GM18858 (cell line): ENCODE data around the gene DLG2.

Experiments
- ATAC-seq: cut with Tn5 transposase; IDR thresholded peaks from one replicate; pipeline ENCODE4 v1.9.1; 2021; ENCODE audit not compliant: unreplicated experiment

Gene DLG2

DNA sequence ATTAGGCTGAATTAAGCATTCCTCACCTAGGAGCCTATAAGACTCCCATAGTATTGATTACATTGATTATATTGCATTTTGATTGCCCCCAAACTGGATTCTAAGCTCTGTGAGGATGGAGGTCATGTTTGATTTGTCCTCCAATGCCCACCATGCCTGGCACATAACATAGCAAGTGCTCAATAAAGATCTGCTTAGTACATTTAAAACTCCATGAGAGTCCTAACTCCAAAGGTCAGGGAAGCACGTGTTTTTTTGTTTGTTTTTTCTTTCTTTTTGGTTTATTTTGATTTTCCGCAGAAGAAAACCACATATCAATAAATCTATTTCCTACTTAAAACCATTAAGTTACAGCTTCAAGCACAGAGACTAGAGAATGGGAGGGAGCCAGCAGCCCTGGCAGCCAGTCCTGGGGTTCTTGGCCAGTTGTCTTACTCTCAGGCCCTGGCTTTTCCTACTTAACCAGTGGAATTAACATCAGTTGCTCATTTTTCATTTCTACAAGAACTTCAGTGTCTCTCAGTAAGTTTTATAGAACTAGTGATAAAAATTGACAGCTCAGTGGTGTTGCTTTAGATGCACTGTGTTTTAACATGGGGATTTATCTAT is 1911.1 kb downstream of the DLG2 start:
- ATAC-seq, result no peak

DNA sequence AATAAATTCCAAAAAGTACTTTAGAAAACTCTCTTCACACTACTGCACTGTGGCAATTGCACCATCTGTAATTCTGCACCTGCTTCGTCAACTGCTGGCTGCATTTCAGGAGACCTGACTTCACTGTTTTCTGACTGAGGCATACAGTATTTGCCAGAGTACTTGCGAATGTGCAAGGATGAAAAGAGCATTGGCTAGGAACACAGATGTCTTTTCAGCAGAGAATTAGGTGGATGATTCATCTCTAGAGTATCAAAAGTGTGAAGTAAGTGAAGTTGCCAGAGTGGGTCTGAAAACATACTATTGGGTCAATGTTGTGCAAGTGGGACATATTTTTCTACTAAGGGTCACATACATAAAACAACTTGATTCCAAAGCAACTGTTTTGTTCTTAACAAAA is 1913.4 kb downstream of the DLG2 start:
- no peak for ATAC-seq

DNA sequence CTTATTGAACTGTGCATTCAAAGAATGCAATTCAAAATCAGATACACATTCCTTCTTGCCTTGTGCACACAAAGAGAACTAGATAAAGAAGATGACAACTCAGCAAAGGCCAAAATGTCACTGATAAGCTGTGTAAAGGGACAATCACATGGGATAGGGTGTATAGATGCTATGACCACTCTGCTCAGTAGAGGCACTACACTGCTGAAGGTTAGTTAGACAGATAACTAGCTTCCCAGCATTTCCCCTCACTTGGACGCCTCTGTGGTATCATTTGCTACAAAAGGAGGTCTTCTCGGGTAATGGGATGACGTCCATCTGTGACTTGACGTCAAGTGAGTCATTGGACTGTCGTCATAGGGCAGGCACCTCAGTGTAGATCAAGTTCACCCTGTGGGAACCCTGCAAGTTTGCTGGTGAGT is 1916.0 kb downstream of the DLG2 start:
- ATAC-seq, result no peak

DNA sequence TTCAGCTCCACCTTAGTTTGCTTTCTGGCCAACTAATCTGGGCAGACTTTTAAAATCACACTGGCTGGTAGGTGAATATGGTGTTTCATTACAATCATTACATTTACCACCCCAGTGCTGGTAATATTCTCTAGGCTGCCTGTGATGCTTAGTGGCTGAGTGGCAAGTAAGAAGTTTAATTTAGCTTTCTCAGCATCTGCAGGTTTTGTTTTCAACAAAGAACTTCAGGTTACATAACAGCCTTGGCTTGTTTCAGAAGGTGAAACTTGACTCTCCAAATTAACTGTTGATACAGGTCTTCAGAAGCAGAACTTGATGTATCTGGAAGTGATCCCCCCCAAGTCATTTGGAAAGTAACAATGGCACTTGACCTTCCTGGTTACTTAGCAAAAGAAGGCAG is 1917.7 kb downstream of the DLG2 start:
- no peak for ATAC-seq

DNA sequence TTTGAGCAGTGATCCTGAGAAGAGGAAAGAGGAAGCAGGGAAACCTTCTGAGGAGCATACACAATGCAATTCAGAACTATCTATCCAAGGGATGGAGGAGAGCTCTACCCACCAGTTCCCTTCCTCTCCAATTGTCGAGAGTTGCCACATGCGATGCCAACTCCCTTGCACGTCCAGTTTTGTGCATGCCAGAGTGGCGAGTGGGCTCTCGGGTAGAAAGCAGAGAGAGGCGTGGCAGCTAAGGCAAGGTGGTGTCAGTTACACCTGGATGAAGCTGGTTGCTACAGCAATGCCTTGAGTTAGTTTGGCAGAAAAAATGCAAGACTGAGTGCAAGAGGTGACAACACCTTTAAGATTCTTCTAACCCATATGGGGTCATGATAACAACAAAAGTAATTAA is 1920.6 kb downstream of the DLG2 start:
- no peak for ATAC-seq

DNA sequence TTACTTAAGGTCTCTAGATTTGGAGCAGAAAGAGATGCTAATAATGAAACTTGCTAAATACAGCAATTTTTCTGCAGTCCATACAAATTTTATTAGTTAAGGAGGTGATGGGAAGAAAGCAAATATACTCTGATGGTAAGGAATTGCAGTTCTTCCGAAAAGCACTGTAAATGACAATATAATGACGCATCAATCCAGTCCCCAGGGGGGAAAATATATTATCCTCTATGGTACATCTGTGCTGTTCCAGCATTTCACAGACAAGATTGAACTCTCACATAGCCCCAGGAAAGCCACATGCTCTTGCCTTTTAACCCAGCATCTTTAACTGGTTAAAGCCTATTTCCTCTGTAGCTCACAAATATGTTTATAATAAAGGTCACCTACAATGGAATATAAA is 1924.3 kb downstream of the DLG2 start:
- ATAC-seq, result no peak

DNA sequence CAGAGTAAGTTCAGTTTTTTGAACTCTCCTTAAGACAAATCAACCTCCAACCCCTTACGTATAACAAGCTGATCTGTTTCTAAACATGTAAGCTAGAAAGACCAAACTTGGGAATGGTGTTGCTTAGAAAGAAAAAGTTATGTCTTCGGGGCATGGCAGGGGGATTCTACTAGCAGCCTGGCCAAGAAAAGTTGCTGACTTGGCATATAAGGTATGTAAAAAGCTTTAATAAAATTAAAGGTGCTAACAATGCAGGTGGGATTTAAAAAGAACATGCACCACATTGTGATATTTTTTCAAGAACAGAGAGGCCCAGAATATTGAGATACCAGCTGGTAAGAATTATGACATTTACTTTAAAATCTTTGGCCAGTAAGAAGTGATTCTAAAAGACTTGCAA is 1929.6 kb downstream of the DLG2 start:
- ATAC-seq, result no peak

DNA sequence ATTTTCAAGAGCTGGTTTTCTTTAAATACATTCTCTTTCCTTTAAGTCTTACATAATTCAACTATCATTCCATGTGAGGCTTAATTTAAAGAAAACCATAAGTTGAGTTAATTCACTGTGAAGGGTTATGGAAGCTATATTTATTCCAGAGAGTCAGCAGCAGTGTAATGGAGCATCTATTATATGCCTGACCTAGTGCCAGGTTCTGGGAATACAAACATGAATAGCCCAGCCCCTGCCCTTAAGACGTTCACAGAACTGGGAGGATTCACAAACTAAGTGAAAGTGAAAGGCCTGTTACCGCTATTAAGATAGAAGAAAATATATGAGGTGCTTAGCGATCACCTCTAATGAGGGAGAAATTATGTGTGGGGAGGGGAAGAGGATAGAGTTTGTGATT is 1932.1 kb downstream of the DLG2 start:
- ATAC-seq, result no peak

DNA sequence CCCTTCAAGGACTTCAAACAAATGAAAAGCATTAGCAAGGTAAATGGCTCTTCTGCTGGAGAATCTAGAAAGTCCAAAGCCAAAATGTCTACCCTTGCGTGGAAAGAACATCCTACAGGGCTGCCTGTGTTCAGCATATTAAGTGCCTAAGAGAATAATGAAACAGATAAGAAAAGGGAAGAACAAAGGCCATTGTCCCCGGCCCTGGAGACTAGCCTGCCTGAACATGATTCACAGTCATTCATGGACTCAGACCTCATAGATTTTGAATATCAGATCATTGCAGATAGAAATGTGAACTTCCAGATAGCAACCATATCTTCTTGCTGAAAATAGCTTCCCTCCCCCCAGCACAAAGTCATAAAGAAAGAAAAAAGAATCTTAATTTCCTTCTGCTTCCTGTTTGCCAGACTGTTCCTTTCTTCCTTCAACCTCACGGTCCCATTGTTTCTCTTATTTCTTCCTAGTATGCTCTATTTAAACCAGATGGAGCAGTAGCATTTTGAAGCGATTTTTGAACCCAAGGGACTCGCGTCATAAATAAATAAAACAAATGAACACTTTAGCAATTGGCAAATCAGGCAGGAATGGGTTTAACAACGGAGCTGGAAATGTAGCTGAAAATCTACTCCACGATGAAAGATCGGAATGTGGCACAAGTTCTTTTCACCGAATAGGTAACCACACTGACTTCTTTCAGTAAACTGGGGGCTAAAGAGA is 1932.8 kb downstream of the DLG2 start:
- no peak for ATAC-seq

DNA sequence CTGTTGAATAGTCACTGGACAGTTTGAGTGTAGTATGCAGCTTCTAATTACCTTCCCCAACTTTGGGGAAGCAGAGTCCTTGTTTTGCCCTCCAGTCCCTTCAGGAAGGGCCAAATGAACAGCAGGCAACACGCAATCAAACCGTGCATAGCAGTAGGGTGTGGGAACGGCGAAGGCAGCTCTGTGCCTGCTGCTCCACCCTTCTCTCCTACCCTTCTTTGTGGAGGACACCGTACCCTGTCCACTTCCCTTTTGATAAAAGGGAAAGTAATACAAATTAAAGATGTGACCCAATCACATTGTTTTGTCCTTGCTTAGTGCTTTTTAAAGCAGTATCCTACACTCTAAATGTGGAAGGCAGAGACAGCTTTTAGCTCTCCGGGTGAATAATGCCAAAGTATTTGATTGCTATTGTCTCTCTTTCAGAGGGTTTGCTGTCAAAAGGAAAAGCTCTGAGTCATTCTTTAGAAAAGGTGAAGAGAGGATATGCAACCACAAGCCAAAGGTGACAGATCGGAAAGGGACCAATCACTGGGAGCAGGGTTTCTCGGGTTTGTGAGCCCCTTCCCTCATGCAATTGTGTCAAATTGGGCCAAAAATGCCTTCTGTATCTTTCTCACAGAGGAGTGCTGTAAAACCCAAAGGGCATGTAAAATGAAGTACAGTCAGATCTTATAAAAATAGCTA is 1933.7 kb downstream of the DLG2 start:
- no peak for ATAC-seq

DNA sequence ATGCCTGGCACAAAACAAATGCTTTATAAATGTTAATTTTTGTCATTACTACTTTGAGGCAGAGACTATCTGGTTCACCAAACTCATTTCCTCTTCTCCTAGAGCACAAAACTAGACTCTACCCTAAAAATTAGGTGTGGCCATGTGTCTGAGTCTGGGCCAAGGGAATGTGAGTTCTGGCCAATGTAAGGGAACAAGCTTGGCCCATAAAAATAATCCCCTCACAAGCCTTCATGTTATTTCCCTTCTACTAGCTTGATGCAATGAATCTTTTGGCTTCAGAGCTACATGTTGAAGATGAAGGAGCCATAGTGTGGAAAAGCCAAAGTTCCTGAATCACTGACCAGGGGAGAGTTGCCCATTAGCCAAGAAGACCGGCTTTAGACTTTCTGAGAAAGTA is 1934.5 kb downstream of the DLG2 start:
- no peak for ATAC-seq

DNA sequence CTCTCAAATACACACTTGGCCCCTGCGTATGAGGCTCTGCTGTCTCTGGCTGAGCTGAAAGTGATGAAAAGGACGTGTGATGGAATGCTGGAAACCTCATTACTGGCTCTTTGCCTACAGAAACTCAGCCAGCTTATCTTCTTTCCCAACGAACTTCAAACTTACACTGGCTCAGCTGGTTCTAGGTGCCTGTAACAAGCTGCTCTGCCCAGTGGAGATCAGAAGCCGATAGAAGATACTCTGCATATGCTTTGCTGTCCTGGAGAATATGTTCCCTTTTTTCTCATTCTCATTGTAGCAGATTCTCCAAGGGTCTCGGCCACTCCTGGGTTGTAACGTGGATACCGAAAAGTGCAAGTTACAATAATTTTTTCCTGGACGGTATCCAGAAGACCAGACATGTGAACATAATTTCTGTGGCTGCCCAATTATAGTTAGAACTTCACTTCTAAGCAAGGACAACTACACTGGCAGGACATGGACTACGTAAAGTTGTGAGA is 1935.6 kb downstream of the DLG2 start:
- no peak for ATAC-seq

DNA sequence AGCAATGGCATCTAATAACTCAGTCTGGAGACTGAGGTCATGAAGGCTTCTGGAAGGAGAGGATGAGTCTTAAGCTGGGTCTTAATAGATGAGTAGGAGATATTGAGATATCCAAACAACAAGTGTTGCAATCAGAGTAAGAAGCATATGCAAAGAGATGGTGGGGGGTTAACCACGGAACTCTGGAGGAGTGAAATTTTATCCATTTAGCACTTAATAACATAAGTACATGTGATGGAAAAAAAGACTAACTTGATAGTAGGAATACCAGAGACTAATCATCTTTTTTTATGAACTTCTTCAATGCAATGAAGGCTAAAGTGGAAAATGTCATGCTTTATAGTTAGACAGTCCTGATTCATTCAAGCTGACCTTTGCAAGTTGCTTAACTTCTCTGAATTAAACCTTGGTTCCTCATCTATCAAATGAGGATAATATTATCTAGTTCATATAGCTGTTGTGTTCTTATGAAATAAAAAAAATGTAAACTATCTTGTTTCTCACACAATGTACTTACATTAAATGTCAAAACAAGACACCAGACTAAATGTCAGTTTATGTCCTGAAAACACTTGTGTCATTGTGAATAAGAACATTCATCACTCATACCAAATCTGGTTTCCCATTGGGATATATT is 1937.9 kb downstream of the DLG2 start:
- no peak for ATAC-seq

DNA sequence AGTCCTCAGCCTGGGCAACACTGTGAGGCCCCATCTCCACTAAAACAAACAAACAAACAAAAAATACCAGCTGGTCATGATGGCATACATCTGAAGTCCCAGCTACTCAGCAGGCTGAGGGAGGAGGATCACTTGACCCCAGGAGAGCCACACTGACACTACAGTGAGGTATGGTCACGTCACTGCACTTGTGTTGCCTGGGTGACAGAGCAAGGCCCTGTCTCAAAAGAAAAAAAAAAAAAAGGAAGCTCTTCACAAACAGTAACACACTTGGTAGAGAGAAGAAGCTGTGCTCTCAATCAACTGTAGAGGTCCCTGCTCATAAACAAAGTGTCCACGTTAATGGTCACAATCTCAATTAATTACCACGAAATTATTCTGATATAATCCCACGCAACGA is 1939.4 kb downstream of the DLG2 start:
- ATAC-seq, result no peak

DNA sequence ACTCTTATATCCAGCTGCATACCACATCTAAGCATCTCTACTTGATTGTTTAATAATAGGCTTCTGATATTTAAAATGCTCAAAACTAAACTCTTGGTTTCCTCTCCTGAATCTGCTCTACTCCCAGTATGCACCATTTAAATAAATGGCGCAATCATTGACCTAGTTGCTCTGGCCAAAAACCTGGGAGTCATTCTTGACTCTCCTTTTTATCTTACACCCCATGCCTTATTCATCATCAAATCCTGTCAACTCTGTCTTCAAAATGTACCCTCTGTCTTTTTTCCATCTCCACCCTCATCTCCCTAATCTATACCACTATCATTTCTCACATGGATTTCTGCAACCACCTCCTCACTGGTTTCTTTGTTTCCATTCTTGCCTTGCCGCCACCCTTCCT is 1941.4 kb downstream of the DLG2 start:
- no peak for ATAC-seq

DNA sequence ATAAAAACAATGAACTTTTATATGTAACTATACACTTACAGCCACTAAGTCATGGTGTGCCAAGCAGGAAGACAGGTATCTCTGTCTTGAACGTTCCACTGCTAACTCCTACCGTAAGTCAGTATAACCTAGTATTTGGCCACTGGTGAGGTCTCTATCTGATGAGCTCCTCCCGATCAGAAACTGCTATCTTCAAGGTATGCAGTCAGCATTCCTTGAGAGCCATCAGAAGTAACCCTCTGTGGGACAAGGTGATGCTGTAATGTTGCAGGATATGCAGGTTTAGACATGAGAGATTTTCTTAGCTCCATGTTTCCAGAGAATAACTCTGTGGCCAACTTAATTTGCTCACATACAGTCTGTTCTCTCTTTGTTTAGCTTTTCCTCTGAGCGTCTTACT is 1943.1 kb downstream of the DLG2 start:
- no peak for ATAC-seq

DNA sequence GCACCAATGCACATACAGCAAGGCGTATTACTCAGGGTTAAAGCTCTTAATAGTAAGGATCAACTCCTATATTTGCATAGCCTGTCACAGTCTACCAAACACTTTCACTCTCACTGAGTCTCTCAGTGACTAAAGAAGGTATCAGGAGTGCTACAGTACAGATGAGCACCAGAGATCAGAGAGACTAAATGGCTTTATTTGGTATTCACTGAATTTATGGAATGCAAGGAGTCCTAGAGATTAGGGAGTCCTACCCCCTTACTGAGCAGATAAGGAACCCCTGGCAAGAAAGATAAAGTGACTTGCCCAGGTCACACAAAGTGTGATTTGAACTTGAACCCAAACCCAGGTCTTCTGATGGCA is 1944.6 kb downstream of the DLG2 start:
- peak; percentile 99 for ATAC-seq

DNA sequence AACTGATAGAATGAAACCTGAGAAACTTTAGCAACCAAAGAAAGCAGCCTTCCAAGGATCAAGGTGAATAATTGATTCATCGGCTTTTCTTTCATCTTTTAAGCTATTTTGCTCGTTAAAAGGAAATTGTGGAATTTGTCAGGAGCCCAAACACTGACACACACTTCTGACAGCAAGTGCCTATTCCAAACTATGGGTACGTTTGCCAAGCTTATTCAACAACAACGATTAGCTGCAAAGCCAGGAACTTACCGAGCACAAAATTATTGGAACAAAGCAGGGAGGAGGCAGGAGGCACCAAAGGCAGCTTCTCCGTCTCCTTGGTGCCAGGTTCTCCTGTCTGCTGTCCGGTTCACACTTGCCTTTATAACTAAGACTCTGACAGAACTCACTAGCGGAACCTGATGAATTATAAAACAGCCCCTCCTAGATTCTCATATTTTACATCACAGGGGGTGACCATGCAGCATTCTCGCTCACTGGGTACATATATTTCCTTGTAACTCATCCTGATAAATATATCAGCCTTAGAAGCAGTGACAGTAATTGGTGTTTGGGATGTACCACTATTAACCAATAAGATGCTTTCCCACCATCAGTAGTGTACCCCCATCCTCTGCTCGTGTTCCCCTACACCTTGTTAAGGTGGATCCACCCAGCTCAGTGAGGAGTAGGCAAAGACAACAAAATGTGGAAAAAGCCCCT is 1945.1 kb downstream of the DLG2 start:
- ATAC-seq, result no peak

DNA sequence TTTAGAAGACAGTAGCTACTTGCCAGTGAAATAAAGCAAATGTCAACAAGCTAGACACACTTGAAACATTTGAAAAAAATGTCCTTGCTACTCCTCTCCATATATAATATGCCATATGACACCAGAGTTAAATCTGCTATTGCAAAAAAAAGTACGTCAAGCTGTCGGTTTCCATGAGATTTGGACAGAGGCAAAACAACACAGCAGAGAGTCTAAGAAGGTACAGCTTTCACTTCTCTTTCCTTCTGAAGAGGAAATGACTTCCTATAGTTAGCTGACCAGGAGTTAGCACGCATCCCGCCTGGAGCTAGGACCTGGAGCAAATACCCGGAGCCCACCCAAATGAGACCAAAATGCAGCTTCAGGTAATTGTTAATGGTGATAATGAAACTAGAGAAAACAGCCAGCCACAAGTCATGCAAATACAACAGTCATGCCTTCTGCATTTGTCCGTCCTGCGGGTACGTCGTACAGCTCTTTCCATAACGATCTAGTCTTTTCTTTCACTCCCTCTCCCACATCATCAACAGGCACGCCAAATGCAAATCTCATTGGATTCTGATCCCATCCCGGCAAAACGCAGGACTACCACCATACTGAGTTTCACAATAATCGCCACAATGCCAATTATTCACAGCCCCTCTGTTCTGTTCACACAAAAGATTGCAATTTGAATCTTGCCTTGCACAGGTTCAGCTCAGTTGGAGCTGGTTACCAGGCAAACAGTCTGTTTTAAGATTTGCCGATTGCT is 1945.9 kb downstream of the DLG2 start:
- ATAC-seq, result peak; percentile 34

DNA sequence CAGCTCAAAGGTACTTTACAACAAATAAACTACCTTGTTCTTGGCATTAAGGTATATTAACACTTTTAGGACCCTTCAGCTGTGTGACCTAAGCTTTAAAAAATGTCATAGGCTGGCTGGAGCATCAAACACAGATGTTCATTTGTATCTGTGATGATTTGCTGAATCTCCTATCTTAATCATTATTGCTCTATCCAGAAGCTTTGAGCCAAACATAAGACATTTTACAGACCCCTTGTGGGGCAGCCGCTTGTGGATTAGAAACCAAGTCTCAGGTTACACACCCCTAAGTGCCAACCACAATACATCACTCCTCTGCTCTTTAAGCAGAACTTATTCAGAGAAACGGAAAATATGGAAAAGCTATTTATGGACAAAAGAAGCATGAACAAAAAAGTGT is 1946.8 kb downstream of the DLG2 start:
- ATAC-seq, result no peak
